HCT116 (cell line): ENCODE results near the gene RAD51C.

Source experiments
- CBX3 ChIP-seq: IDR thresholded peaks from 2 replicates; pipeline ENCODE4 v1.6.1; 2012; ENCODE audit warnings: low read depth
- CTCF ChIP-seq, 3 experiments: fragments of 200-600 bp in 1 of 3; sonication (generic) in 1 of 3; IDR thresholded peaks in 2 of 3; conservative IDR thresholded peaks in 1 of 3; 2 replicates each; pipeline ENCODE4 v1.5.1; 2012 to 2017; ENCODE audit warnings: low read depth in 2 of 3, low read length in 2 of 3, antibody characterized with exemption in 1 of 3, borderline replicate concordance in 1 of 3, control low read depth in 1 of 3, mild to moderate bottlenecking in 1 of 3, mixed read lengths in 1 of 3, mixed run types in 1 of 3, moderate library complexity in 1 of 3; ENCODE audit not compliant: insufficient read depth in 1 of 3
- EZH2 ChIP-seq: fragments of 200-600 bp; sonication (generic); IDR thresholded peaks from 2 replicates; pipeline ENCODE4 v1.6.1; 2017; ENCODE audit warnings: antibody characterized with exemption, mixed run types
- POLR2A ChIP-seq: IDR thresholded peaks from 2 replicates; pipeline ENCODE4 v1.7.0; 2011; ENCODE audit warnings: borderline replicate concordance; ENCODE audit not compliant: insufficient read depth, insufficient read length; ENCODE audit errors: extremely low read depth
- POLR2AphosphoS5 ChIP-seq: IDR thresholded peaks from 2 replicates; pipeline ENCODE4 v1.6.1; 2011; ENCODE audit warnings: mild to moderate bottlenecking, low read depth, low read length, moderate library complexity
- RAD21 ChIP-seq: IDR thresholded peaks from 2 replicates; pipeline ENCODE4 v1.6.1; 2012; ENCODE audit warnings: low read depth, mild to moderate bottlenecking
- REST ChIP-seq: IDR thresholded peaks from 2 replicates; pipeline ENCODE4 v1.6.1; 2012; ENCODE audit warnings: low read depth
- SIN3A ChIP-seq: IDR thresholded peaks from 2 replicates; pipeline ENCODE4 v1.6.1; 2012; ENCODE audit warnings: low read depth
- YY1 ChIP-seq: IDR thresholded peaks from 2 replicates; pipeline ENCODE4 v1.6.1; 2011; ENCODE audit warnings: low read length, low read depth, moderate library complexity, mild to moderate bottlenecking; ENCODE audit not compliant: insufficient replicate concordance; ENCODE audit errors: extremely low read depth
- TF ChIP-seq, protein P1 (sequence below): IDR thresholded peaks from 2 replicates; pipeline ENCODE4 v1.6.1; 2012

DNA sequence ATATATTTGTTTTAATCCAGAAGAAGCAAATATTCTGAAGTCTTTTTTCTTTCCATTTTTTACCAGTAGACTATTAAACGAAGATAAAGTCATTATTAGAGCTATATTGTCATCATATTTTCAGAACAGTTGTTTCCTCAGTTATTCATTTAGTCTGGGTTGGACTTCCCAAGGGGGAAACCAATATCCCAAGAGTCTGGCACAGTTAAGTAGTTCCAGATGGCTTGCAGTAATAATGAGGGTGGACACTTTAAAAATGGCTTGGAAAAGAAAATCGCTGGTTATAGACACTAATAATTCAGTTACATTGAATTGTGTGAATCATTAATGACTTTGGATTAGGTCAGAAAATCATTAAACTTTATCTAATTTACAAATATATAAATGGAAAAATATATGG is 67.1 kb downstream of the RAD51C start:
- TF ChIP-seq CBX3 (no peak), EZH2 (no peak), POLR2AphosphoS5 (no peak), POLR2A (no peak), CTCF (IDR thresholded peaks at IDR 0.05 in 2 of 3, conservative IDR thresholded peaks at IDR 0.05 in 1 of 3; ENCODE audit: borderline replicate concordance in 1 of 3, insufficient read depth in 1 of 3, low read depth in 2 of 3, low read length in 2 of 3) (no peak), REST (no peak), YY1 (no peak), SIN3A (no peak), RAD21 (no peak)
- TF ChIP-seq, protein P1, sequence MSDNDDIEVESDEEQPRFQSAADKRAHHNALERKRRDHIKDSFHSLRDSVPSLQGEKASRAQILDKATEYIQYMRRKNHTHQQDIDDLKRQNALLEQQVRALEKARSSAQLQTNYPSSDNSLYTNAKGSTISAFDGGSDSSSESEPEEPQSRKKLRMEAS = no peak
